Measurements from ENCODE around the gene RPL18.

GRCh38 chr19:48635263-48635965, 16.4 kb upstream of the RPL18 start:
- TF ChIP-seq POLR2AphosphoS5 (IDR thresholded peaks at IDR 0.05; ENCODE audit: low read depth, low read length): peak; percentile 22; the same call in 1 of the 2 replicates
- TF ChIP-seq FOXP2 (optimal IDR thresholded peaks at IDR 0.05; ENCODE audit: borderline replicate concordance, extremely low read depth, extremely low read length, insufficient read depth): no peak
- no peak for TF ChIP-seq TAF1 (IDR thresholded peaks at IDR 0.05; ENCODE audit: borderline replicate concordance, insufficient read depth, low read length)
- no peak for TF ChIP-seq REST (IDR thresholded peaks at IDR 0.05; ENCODE audit: insufficient read depth in 1 of 2, low read depth in 2 of 2, low read length in 2 of 2)
- TF ChIP-seq SIN3A (IDR thresholded peaks at IDR 0.05; ENCODE audit: borderline replicate concordance, insufficient read depth, low read length): no peak
